GM18907 (cell line): ENCODE results near the gene NCCRP1.
A peak's percentile ranks its signal among the peaks of the same experiment; 100 is the strongest.
"Not testable (repeated sequence)": the region's sequence is repeated elsewhere in the genome, so short reads cannot be mapped to it uniquely, and the experiment has no call there.

Experiments
- ATAC-seq: cut with Tn5 transposase; IDR thresholded peaks from one replicate; pipeline ENCODE4 v1.9.1; 2021; ENCODE audit warnings: mild to moderate bottlenecking, moderate library complexity; ENCODE audit not compliant: unreplicated experiment

The NCCRP1 gene

DNA sequence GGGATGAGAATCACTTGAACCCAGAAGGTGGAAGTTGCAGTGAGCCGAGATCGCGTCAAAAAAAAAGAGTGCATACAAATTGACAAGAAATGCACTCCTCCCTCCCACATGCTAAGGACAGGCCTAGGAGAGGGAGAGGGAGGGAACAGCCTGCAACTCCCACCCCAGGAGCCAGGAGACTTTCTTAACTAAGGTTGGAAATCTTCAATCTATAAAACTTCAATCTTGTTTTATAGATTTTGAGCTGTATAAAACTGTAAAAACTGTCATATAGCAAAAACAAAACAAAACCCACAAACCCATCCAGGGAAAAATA lies 8.6 kb downstream of the NCCRP1 start:
- ATAC-seq = no peak

DNA sequence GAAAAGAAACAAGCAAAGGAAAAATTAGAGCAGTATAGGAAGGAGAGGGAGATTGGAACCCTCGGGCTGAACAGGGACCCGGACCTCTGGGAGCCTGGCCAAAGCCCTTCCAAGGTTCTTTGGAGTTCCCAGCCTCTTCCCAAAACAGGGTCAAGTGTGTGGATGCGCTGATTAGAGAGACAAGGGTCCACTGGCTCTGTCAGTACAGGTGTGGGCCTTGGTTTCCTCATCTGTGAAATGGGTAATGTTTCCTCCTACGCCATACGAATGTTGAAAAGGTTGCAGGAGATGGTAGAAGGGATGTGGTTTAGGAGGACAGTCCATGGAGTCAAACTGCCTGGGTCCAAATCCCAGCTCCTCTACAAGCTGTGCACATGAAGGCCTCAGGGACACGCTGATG lies 9.4 kb downstream of the NCCRP1 start:
- ATAC-seq = no peak

DNA sequence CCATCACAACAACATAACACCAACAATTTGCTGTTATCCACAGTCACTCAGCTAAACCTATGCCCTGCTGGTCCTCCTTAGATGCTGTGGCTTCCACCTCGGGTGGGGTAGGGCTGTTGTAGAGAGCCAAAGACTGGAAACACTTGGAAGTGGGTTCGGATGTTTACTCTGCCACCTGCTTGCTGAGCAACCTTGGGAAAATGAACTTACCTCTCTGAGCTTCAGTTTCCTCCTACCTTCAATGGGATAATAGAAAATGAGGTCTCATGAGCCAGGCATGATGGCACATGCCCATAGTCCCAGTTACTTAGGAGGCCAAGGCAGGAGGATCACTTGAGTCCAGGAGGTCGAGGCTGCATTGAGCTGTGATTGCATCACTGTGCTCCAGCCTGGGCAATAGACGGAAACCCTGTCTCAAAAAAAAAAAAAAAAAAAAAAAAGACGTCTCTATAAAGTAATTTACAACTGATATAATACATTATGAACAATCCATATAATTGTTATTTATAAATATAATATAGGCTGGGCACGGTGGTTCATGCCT lies 10.6 kb downstream of the NCCRP1 start:
- ATAC-seq = no peak

DNA sequence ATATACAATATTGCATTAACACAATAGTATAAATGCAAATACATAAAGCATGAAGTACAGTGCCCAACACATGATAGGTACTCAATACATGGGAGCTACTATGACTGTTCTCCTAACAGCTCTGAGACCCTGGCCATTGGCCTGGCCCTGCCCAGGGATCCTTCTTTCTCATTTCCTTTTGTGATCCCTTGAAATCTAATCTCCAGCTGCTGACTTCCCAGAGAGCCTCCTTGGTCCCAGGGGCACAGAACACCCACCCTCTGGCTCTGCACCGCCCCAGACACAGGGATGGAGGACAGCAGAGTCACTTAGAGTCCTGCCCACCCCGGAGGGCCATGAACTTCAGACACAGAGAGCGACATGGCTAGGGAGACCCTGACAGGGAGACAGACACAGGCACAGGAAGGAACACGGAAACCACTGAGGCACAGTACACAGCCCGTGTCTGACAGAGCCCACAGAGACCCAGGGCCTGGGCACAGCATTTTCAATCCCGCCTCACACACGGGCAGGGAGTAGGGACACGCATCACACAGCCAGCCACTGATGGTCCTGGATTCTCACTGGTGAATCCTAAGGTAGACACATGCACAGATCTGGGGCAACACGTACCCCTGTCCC lies 11.5 kb downstream of the NCCRP1 start:
- no peak for ATAC-seq

DNA sequence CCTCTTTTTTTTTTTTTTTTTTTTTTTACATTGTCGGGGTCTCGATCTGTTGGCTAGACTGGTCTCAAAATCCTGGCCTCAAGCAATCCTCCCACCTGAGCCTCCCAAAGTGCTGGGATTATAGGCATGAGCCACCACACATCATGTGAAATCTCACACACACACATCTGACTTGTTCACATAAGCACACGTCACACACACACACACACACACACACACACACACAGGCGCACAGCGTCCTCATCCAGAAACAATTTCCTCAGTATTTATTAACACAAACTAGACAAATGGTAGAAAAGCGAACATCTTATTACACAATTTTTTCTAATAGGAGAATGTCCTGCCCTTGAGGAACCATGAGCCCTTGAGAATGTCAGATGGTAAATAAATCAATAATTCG lies 12.4 kb downstream of the NCCRP1 start:
- ATAC-seq = no peak

DNA sequence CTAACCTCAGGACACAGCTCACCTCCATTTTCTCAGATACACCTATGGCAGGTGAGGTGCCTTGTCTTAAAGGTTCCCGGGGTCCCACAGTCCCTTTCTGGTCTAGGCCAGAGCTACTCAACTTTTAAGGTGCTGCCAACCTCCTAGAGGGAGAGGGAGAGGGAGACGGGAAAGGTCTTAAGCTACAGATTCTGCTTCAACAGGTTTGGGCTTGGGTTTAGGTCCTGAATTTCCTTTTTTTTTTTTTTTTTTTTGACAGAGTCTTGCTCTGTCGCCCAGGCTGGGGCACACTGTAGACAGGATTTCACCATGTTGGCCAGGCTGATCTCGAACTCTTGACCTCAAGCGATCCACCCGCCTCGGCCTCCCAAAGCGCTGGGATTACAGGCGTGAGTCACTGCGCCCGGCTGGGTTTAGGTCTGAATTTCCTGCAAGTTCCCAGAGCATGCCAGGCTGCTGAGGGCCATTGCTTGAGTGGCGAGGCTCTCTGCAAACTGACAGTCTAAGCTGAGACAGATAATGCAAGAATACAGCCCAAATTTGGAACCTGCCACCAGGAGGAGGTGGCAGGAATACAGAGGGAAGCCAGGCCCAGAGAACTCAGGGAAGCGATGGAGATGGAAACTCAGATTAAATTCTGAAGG lies 15.1 kb downstream of the NCCRP1 start:
- ATAC-seq = no peak

DNA sequence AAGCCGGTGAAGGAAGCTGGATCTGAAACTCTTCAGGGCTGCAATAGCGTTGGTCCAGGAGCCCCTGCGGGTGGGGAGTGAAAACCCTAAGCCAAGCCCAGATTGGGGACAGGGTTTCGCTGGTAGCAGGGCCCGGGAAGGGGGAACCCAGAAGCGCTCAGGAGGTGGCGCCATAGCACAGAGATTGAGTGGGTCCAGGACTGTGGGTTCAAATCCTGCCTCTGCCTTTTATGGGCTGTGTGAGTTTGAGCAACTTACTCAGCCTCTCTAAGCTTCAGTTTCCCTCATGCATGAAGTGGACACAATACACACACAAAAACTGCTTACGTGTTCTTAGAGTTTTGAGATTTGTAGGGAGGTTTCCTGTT lies 15.6 kb downstream of the NCCRP1 start:
- ATAC-seq = no peak

DNA sequence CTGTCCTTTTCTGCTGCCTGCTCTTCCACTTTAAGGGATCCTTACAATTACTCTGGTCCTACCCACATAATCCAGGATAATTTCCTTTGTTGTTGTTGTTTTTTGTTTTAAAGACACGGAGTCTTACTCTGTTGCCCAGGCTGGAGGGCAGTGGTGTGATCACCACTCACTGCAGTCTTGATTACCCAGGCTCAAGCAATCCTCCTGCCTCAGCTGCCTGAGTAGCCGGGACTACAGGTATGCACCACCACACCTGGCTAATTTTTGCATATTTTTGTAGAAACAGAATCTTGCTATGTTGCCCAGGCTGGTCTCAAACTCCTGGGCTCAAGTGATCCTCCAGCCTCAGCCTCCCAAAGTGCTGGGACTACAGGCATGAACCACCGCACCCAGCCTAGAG lies 18.6 kb downstream of the NCCRP1 start:
- not testable (repeated sequence) for ATAC-seq

DNA sequence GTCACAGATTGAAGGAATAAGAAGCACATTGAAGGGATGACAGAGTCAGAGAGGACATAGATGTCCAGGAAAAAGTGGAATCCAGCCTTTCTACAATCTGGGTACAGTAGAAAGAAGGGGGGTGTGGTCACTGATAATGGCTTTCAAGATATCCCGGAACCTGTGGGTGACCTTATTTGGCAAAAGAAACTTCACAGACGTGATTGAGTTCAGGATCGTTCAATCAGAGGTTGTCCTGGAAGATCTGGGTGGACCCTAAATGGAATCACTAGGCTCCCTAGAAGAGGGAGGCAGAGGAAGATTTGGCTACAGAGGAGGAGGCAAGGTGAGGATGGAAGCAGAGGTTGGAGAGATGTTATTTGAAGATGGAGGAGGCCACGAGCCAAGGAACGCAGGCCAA lies 20.3 kb downstream of the NCCRP1 start:
- no peak for ATAC-seq

DNA sequence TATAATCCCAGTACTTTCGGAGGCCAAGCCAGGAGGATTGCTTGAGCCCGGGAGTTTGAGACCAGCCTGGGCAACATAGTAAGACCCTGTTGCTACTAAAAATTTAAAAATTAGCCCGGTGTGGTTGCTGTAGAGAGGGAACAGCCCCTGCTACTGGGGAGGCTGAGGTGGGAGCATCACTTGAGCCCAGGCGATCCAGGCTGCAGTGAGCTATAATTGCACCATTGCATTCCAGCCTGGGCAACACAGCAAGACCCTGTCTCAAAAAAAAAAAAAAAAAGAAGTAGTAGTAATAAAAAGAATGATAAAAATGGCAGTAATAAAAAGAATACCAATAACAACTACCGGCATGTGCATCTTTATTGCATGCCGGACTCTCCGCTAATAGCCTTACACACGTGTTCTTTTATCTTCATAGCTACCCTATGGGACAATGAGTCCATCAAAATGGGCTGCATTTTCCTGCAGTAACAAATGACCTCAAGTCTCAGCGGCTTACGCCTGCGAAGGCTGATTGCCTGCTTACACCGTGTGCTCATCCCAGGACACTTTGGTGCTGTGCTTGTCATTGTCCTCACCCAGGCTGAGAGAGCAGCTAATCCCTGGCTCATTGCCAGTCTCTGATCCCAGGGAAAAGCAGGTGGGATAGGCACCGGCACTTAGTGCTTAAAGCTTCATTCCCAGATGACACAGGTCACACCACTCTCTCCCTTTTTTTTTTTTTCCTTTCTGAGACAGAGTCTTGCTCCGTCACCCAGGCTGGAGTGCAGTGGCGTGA lies 21.7 kb downstream of the NCCRP1 start:
- no peak for ATAC-seq

DNA sequence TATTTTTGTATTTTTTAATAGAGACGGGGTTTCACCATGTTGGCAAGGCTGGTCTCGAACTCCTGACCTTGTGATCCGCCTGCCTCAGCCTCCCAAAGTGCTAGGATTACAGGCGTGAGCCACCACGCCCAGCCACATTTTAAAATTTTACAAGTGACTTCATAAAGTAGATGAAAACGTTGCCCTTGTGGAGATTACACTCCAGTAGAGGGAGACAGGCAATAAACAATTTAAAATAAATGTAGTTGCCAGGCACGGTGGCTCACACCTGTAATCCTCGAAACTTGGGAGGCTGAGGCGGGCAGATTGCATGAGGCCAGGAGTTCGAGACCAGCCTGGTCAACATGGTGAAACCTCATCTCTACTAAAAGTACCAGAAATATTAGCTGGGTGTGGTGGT lies 22.3 kb downstream of the NCCRP1 start:
- ATAC-seq = not testable (repeated sequence)

DNA sequence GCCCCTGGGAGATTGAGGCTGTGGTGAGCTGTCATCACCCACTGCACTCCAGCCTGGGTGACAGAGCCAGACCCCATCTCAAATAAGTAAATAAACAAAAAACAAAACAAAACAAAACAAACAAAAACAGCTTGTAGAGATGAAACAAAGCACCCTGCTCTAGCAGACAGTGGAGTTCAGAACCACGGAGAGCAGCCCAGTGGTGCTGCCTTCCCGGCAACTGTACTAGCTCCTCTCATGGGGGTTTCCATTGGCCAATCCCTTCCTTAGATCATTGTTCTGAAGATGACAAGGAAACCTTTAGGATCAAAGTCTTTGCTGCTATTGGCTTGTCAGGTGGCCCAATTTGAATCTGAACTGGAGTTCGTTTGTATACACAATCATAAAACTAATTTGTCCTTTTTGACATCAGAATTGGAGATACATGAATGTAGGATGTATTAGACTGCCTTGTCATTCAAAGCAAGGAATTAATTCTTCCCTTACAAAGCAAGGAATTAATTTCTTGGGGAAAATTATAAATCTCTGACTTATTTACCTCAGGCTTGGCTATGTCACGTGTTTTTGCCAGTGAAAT lies 27.0 kb downstream of the NCCRP1 start:
- no peak for ATAC-seq

DNA sequence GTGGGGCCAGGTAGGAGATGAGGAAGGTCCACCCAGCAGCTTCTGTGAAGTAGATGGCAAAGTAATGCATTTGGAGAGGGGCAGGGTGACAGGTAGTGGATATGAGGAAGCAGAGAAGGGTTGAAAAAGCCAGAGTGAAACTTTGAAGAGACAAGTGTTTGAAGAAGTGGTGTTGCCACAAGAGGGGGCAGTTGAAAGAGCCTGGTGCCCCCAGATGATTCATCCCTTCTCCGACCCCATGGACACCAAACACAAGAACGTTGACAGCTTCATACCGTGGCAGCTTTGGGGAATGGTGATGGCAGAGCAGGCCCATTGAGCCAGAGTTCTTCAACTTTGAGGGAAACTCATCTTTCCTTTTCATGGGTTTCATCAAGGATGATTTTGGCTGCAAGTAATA lies 28.1 kb downstream of the NCCRP1 start:
- no peak for ATAC-seq

DNA sequence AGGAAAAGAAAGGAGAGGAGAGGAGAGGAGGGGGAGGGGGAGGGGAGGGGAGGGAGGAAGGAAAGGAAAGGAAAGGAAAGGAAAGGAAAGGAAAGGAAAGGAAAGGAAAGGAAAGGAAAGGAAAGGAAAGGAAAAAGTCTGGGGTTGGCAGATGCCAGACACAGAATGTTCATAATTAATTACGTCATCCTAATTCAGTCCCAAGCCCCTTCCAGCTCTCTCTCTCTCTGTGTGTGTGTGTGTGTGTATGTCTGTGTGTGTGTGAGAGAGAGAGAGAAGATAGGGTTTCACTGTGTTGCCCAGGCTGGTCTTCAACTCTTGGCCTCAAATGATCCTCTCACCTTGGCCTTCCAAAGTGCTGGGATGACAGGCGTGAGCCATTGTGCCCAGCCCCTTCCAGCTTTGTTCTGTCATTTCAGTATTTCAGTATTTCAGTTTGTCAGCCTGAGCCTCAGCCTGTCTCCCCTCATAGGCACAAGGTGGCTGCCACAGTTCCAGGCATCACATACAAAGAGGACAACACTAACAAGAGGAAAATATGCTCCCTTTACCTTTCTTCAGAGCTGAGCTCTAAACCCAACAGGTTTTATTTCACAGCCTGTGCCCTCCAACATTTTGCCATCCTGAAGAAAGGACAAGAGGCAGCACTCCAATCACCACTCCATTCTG lies 33.5 kb downstream of the NCCRP1 start:
- ATAC-seq = no peak

DNA sequence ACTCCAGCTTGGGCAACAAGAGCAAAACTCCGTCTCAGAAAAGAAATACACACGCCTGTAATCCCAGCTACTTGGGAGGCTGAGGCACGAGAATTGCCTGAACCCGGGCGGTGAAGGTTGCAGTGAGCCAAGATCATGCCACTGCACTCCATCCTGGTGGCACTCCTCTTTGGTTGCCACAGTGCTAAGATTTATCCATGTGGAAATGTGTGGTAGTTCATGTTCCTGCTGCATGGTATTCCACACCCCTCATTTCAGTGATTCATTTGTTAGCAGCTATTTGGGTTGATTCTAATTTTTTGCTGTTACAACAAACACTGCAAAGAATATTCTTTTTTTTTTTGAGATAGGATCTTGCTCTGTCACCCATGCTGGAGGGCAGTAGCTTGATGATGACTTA lies 35.9 kb downstream of the NCCRP1 start:
- ATAC-seq = no peak

DNA sequence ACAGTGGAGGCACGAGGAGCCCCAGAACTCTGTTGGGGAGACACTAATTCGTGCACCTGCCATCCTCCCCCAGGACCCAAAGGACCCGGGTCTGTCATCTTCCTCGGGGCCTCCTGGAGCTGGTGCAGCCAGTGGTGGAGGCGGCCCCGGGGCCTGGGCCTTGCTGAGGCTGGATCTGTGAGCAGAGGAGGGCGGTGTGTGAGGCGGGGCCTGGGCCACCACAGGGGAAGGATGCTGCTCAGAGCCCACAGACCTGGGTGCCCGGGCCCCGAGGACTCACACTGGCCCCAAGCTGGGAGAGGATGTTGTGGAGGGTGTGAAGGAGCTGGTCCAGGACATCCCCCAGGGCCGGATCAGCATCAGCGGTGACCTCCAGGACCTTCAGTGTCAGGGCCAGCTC lies 39.8 kb downstream of the NCCRP1 start:
- ATAC-seq = no peak

DNA sequence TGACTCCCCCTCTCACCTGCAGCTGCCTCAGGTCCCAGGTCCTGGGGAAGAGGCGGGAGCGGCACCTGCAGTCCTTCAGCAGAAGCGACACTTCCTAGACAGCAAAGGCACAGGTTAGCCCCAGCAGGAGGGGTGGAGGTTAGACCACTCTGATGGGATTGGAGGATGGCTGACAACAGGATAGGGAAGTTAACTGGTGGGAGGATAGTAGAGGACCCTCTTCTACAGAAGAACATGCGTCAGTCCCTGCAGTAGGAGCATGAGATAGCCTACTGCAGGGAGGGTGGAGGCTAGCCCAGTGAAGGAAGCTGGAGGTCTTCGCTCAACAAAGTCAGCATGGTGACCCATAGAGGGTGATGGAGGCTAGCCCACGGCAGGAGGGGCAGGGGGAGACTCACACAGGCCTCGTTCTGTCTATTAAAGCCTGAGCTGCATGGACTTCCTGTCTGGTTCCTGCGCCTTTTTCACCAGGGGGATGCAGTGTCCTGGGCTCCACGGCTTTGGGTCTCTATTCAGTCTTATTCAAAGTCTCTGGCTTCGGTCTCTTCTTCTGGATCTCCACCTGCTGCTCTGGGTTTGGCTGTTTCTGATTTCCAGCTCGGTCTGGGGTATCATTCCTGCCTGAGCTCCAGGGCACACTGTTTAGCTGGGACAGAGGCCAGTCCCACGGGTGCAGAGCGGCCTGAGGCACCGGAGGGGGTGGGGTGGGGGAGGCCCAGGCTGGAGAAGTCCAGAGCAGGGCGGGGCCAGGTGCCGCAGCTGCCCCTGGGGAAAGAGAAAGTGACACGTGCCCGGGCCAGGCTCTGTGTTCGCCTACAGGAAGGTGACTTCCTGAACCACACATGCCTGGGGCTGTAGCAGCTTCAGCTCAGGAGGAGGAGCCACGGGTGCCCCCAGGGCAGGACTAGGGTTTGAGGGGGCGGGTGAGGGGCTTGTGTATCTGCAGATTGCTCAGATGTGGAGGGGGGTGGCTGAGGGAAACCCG lies 40.7 kb downstream of the NCCRP1 start:
- ATAC-seq = peak; percentile 46

DNA sequence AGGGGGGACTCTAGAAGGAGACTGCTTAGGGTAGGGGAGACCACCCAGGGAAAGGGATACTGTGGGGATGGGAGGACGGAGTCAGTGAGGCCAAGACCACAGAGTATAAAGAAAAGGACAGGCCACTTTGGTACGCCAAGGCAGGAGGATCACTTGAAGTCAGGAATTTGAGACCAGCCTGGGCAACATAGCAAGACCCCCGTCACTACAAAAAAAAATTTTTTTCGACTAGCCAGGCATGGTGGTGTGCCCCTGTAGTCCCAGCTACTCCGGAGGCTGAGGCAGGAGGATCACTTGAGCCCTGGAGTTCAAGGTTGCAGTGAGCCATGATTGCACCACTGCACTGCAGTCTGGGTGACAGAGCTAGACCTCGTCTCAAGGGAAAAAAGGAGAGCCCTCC lies 41.4 kb downstream of the NCCRP1 start:
- no peak for ATAC-seq

DNA sequence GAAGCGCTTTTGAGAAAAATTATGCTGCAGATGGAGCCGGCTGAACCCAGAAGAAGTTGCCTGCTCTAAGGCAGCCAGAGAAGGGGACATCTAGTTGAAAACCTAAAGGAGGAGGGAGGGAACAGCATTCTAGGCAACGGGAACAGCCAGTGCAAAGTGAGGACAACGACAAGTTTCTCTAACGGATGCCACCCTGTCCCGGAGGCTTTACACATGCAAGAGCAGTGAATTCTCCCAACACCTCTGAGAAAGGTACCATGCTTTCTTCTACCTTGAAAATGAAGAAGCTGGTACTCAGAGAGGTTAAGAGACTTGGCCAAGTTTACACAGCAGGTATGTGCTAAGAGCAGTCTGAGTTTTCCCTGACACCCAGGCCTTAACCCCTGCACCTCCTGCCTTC lies 42.2 kb downstream of the NCCRP1 start:
- no peak for ATAC-seq

DNA sequence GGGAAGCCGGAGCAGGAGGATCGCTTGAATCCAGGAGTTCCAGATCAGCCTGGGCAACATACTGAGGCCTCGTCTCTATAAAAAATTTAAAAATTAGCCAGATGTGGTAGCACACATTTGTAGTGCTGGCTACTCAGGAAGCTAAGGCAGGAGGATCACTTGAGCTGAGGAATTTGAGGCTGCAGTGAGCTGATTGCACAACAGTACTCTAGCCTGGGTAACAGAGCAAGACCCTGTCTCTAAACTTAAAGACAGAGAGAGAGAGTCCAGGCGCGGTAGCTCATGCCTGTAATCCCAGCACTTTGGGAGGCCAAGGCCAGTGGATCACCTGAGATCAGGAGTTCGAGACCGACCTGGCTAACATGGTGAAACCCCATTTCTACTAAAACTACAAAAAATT lies 43.7 kb downstream of the NCCRP1 start:
- no peak for ATAC-seq
